ENCODE data around the gene PLG.
"Not testable (repeated sequence)": the region's sequence is repeated elsewhere in the genome, so short reads cannot be mapped to it uniquely, and the experiment has no call there.

Gene PLG

DNA sequence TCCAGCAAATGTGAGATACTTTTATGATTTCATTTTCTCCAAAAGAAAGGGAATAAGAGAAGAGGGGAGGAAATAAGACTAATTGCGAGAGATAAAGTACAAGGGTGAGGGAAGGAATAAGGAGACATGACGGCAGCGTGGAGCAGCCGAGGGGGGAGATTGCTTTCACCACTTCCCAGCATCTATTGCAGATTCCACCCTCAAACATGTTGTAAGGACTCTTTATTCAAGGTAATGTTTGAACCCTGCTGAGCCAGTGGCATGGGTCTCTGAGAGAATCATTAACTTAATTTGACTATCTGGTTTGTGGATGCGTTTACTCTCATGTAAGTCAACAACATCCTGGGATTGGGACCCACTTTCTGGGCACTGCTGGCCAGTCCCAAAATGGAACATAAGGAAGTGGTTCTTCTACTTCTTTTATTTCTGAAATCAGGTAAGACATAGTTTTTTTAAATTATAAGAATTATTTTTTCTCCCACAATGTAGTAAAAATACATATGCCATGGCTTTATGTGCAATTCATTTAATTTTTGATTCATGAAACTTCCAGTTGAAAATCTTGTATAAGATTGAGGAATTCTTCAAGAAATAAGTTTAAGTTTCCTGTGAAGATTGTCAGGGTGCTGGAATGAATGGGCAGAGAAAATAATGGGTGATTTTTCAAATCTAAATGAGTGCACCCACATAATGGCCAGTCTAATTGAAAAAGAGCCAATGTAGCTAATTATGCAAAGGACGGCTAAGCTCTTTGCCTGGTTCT lies at the start of gene PLG:
Gene PLG, plus strand, starts transcription at position 327 of the 763 bp plus-strand sequence. Its CDS starts 61 bp downstream, at position 388.
- H3K4me3 ChIP-seq (replicated peaks; ENCODE audit: low read depth, low read length); DNase-seq (ENCODE audit: low read depth): not testable (repeated sequence)

DNA sequence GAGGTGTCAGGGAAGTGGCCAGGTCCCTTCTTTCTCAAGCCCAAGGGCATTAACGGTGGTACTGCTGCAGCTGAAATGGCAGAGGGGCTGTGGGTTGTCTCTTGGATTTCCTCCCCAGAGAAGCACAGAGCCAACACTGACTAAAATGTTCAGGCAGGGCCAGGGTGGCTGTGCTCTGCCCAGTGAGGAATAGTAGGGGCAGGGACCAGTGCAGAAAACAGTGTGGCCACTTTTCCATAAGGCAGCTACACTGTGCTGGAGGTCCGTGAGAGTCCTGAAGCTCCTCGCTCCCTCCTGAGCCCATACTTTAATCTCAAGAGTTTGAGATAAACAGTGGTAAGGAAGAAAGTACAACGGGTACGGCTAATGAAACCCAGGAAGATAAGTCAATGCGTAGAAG lies 42.5 kb upstream of the PLG start:
- H3K4me3 ChIP-seq (replicated peaks; ENCODE audit: low read depth, low read length), result no peak overlapping the region
- DNase-seq (ENCODE audit: low read depth), result no peak
- TF ChIP-seq, protein P1, sequence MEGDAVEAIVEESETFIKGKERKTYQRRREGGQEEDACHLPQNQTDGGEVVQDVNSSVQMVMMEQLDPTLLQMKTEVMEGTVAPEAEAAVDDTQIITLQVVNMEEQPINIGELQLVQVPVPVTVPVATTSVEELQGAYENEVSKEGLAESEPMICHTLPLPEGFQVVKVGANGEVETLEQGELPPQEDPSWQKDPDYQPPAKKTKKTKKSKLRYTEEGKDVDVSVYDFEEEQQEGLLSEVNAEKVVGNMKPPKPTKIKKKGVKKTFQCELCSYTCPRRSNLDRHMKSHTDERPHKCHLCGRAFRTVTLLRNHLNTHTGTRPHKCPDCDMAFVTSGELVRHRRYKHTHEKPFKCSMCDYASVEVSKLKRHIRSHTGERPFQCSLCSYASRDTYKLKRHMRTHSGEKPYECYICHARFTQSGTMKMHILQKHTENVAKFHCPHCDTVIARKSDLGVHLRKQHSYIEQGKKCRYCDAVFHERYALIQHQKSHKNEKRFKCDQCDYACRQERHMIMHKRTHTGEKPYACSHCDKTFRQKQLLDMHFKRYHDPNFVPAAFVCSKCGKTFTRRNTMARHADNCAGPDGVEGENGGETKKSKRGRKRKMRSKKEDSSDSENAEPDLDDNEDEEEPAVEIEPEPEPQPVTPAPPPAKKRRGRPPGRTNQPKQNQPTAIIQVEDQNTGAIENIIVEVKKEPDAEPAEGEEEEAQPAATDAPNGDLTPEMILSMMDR (IDR thresholded peaks at IDR 0.05; ENCODE audit: low read length, missing control alignments), result no peak

DNA sequence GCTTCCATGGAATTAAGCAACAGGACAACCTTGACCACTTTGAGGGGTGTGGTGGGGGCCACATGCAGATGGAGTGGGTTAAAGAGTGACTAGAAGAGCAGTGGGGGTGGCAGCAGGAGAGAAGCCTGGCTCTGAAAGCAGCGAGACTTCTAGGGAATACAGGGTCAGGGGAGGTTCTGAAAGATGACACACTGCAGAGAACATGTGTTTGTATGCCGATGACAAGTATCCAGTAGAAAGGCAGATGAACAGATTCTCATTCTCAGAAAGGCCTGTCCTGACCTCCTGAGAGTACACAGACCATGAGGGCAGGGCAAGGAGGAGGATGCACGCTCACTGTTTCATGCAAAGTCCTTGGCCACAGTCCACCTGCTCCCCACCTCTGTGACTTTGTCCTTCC lies 40.8 kb upstream of the PLG start:
- DNase-seq (ENCODE audit: low read depth), result no peak
- TF ChIP-seq, protein P1 (IDR thresholded peaks at IDR 0.05; ENCODE audit: low read length, missing control alignments), result no peak
- no peak overlapping the region for H3K4me3 ChIP-seq (replicated peaks; ENCODE audit: low read depth, low read length)

DNA sequence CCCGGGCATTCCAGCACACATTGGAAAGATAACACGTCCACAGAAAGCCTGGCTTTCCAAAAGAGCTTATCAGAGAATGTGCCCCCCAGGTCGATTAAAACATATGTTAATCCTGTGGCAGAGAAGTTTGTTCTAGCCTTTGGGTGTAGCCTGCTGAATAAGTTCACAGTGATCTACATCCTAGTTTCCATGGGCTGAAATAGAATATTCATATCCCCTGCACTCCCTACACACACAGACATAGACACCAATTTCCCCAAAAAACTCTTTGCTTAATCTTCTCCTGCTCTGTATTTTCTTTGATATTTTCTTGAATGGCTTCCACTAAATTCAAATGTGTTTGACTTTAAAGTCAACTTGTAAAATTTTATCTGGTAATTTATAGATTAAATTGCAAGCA lies 39.6 kb upstream of the PLG start:
- no peak for DNase-seq (ENCODE audit: low read depth)
- TF ChIP-seq, protein P1 (IDR thresholded peaks at IDR 0.05; ENCODE audit: low read length, missing control alignments), result no peak
- no peak overlapping the region for H3K4me3 ChIP-seq (replicated peaks; ENCODE audit: low read depth, low read length)

DNA sequence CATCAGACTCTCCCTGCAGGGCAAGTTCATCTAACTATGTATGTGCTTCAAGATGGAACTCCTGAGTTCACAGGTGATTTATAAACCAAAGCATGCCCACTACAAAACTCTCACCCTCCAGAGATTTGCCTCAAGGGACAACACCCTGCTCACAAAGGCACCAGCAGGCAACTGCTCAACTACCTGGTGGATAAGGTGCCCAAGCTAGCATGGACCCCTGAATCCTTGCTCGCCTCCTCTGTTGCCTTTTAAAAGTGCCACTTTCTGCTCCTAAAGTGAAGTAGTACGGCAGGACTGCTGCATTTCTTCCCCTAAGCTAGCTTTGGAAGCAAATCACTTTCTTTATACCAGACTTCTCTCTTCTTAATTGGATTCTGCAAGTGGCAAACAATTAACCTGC lies 39.2 kb upstream of the PLG start:
- TF ChIP-seq, protein P1 (IDR thresholded peaks at IDR 0.05; ENCODE audit: low read length, missing control alignments), result no peak
- no peak for DNase-seq (ENCODE audit: low read depth)
- H3K4me3 ChIP-seq (replicated peaks; ENCODE audit: low read depth, low read length), result no peak overlapping the region

DNA sequence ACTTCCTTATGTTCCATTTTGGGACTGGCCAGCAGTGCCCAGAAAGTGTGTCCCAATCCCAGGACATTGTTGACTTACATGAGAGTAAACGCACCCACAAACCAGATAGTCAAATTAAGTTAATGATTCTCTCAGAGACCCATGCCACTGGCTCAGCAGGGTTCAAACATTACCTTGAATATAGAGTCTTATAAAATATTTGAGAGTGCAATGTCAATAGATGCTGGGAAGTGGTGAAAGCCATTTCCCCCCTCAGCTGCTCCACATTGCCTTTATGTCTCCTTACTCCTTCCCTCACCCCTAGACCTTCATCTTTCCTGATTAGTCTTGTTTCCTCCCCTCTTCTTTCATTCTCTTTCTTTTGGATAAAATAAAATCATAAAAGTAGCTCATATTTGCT lies 37.8 kb upstream of the PLG start, which contains the start of gene LPA:
Gene LPA, minus strand, starts transcription at position 78 of the 400 bp plus-strand sequence. Its CDS starts 61 bp downstream, at position 17.
- not testable (repeated sequence) for H3K4me3 ChIP-seq (replicated peaks; ENCODE audit: low read depth, low read length); DNase-seq (ENCODE audit: low read depth)

DNA sequence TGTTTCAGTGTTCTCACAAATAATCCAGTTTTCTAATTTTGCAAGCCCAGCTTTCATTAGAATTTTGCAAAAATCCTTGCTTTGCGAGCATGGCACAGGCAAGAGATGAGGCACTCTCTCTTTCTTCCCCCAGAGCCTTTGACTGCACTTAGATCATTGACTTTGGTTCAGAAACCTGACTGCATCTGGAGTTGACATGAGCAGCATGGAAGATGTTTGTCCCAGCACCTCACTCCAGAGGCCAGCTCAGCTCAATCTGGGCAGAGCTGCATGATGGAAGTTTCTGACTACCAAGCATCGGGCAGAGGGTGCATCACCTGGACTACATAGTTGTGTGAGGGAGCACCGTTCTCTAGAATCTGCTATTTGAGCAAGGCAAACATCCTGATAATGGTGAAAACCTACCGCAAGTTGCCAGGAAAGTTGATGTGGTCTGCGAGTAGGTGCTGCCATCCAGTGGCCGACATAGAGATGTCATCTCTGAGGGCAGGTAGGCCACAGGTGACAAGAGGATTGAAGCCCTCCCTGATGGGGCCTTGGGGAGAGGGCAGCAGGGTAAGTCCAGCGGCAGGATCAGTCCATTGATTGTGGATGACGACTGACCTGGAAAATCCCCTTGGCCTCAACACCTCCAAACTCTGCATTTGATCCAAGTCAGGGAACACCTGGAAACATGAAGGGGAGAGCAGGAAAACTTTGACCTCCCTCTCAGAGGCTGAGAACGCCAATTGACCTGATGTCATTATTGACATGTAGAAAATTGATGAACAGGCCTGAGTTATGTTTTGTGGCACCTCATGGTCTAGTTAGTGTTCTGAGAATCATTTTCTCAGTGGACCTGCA lies 34.2 kb upstream of the PLG start:
- TF ChIP-seq, protein P1 (IDR thresholded peaks at IDR 0.05; ENCODE audit: low read length, missing control alignments), result no peak
- no peak for DNase-seq (ENCODE audit: low read depth)
- no peak overlapping the region for H3K4me3 ChIP-seq (replicated peaks; ENCODE audit: low read depth, low read length)

All from fibroblast of pulmonary artery (primary cell).